ENCODE measurements around the gene KCNQ4. TPM values are rescaled to one million over a fixed set of nuclear protein-coding genes. Genes with fewer than 3 reads are reported as not detected.

The KCNQ4 gene
- total and polyA plus RNA-seq, 2 donors (not counting 3 experiments of a cell fraction or from before 2014, with no cell fraction given): 0.06 to 0.07 TPM

DNA sequence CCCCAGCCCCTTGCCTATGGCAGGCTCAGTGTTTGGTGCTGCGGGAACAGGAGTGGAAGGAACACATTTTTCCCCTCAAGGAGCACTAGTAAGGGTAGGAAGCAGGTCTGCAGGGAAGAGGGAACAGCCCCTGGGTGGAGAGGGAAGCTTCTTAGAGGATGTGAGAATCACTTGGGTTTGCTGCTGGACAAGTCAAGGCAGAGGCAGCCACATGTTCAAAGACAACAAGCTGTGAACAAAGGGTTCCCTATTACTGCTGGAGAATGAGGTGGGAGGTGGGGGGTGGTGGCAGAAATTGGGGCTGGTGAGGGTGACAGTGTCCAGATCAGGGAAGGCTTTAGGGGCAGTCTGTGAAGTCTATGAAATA, 103.4 kb downstream of the KCNQ4 start:
- dilution Hi-C loops (cut with MboI; ENCODE audit: extremely low pct_ligation_motif_present, low sequenced_read_pairs): no loop called here
- Histone ChIP-seq H3K36me3 (ENCODE audit: control insufficient read depth in 2 of 2, extremely low read depth in 1 of 2, insufficient read depth in 2 of 2, low read length in 2 of 2) (no peaks in the 10 kb centered on the region), H3K9ac (replicated peaks; ENCODE audit: extremely low read depth, insufficient read depth, low read length) (no peak overlapping the region), H2AFZ (ENCODE audit: low read depth, low read length) (no peak overlapping the region), H3K9me3 (replicated peaks; ENCODE audit: control insufficient read depth, insufficient read depth, low read length) (no peaks in the 10 kb centered on the region), H3K27me3 (ENCODE audit: control insufficient read depth in 2 of 2, insufficient read depth in 2 of 2, low read length in 2 of 2) (no peaks in the 10 kb centered on the region), H4K20me1 (replicated peaks; ENCODE audit: control insufficient read depth, extremely low read depth, insufficient read depth, low read length) (no peaks in the 10 kb centered on the region), H3K79me2 (ENCODE audit: control insufficient read depth, insufficient read depth, low read length) (no peaks in the 10 kb centered on the region), H3K27ac (ENCODE audit: insufficient read depth, low read depth, low read length) (no peak overlapping the region), H3K9me1 (replicated peaks; ENCODE audit: control insufficient read depth, extremely low read depth, insufficient read depth, low read length) (no peaks in the 10 kb centered on the region), H3K4me1 (ENCODE audit: control insufficient read depth, extremely low read depth, insufficient read depth, low read length) (no peaks in the 10 kb centered on the region), H3K4me2 (ENCODE audit: insufficient read depth, low read length) (no peak overlapping the region), H3K4me3 (replicated peaks in 1 of 3; ENCODE audit: insufficient read depth in 1 of 3, low read depth in 1 of 3, low read length in 3 of 3) (no peak overlapping the region)
- TF ChIP-seq POLR2AphosphoS5 (IDR thresholded peaks at IDR 0.05; ENCODE audit: insufficient read depth, low read depth, low read length): no peak
- no peak for TF ChIP-seq FOS (IDR thresholded peaks at IDR 0.05; ENCODE audit: borderline replicate concordance, insufficient read depth, low read length)
- no peak for TF ChIP-seq EZH2 (IDR thresholded peaks at IDR 0.05; ENCODE audit: borderline replicate concordance, low read depth, low read length, severe bottlenecking)
- TF ChIP-seq, protein P1, sequence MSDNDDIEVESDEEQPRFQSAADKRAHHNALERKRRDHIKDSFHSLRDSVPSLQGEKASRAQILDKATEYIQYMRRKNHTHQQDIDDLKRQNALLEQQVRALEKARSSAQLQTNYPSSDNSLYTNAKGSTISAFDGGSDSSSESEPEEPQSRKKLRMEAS (IDR thresholded peaks at IDR 0.05; ENCODE audit: insufficient read depth, insufficient read length): no peak
- TF ChIP-seq GATA2 (IDR thresholded peaks at IDR 0.05; ENCODE audit: insufficient read depth, insufficient read length, low read depth, low read length): no peak
- TF ChIP-seq MYC (IDR thresholded peaks at IDR 0.05; ENCODE audit: low read depth, low read length): no peak
- TF ChIP-seq JUN (IDR thresholded peaks at IDR 0.05; ENCODE audit: borderline replicate concordance, insufficient read depth, insufficient read length, low read depth): no peak
- TF ChIP-seq POLR2A (IDR thresholded peaks at IDR 0.05; ENCODE audit: low read depth, low read length): no peak
- TF ChIP-seq, protein P2, sequence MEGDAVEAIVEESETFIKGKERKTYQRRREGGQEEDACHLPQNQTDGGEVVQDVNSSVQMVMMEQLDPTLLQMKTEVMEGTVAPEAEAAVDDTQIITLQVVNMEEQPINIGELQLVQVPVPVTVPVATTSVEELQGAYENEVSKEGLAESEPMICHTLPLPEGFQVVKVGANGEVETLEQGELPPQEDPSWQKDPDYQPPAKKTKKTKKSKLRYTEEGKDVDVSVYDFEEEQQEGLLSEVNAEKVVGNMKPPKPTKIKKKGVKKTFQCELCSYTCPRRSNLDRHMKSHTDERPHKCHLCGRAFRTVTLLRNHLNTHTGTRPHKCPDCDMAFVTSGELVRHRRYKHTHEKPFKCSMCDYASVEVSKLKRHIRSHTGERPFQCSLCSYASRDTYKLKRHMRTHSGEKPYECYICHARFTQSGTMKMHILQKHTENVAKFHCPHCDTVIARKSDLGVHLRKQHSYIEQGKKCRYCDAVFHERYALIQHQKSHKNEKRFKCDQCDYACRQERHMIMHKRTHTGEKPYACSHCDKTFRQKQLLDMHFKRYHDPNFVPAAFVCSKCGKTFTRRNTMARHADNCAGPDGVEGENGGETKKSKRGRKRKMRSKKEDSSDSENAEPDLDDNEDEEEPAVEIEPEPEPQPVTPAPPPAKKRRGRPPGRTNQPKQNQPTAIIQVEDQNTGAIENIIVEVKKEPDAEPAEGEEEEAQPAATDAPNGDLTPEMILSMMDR (IDR thresholded peaks at IDR 0.05; ENCODE audit: extremely low read depth in 1 of 2, insufficient read depth in 1 of 2, low read depth in 1 of 2, low read length in 2 of 2): no peak
- ChIA-PET CTCF (interaction anchor here (0.8 to 0.9 kb wide), 3 partner anchors 38 to 66 kb away, joined by 3 to 4 read pairs (median 3); no protein-coding TSS in a partner anchor), POLR2A (no interaction called here)
- FAIRE-seq: no peak
- intact Hi-C loops (cut with micrococcal nuclease): no loop called here
- DNase-seq (ENCODE audit: low read depth, low spot score): no peak
- no TSS peak for BruUV-seq (replicated peaks)
